WTC11 (cell line): ENCODE measurements around the gene RAB7A. TPM values are rescaled to one million over a fixed set of nuclear protein-coding genes. Genes with fewer than 3 reads are reported as not detected.
A peak's percentile ranks its signal among the peaks of the same experiment; 100 is the strongest.

Experiments used
- ATAC-seq: fragments of 200-7000 bp; cut with Tn5 transposase; 2 replicates; pipeline ENCODE4 v1.10.0; 2021; ENCODE audit warnings: mild to moderate bottlenecking, moderate library complexity
- CTCF ChIA-PET: fragments of 300-600 bp; sonication (Branson Sonifier 250); formaldehyde crosslinking; loops from one replicate; lab custom pipeline; 2021; ENCODE audit warnings: antibody characterized with exemption; lab: Charles Lee
- POLR2A ChIA-PET: fragments of 350-600 bp; sonication (Branson Sonifier 250); formaldehyde crosslinking; loops from one replicate; lab custom pipeline; 2021; ENCODE audit warnings: antibody characterized with exemption; lab: Charles Lee
- DNase-seq: peaks from one replicate; pipeline ENCODE4 v3.0.0; 2021; ENCODE audit warnings: low spot score
- H3K27ac Mint-ChIP-seq: 2 replicates; pipeline ENCODE4 v1.8.0; 2021; ENCODE audit warnings: mixed read lengths
- H3K27me3 Mint-ChIP-seq: 2 replicates; pipeline ENCODE4 v1.8.0; 2021; ENCODE audit warnings: low read depth, mild to moderate bottlenecking, moderate library complexity, mixed read lengths
- H3K36me3 Mint-ChIP-seq: 2 replicates; pipeline ENCODE4 v1.8.0; 2021; ENCODE audit warnings: mixed read lengths
- H3K4me1 Mint-ChIP-seq: 2 replicates; pipeline ENCODE4 v1.8.0; 2022; ENCODE audit warnings: mixed read lengths
- H3K4me3 Mint-ChIP-seq: 2 replicates; pipeline ENCODE4 v1.8.0; 2021; ENCODE audit warnings: mild to moderate bottlenecking, moderate library complexity, mixed read lengths
- H3K9me3 Mint-ChIP-seq: 2 replicates; pipeline ENCODE4 v1.8.0; 2021; ENCODE audit warnings: mixed read lengths
- E2F5 ChIP-seq: sonication (generic); formaldehyde crosslinking; IDR thresholded peaks from 2 replicates; pipeline ENCODE4 v1.8.1; 2022; ENCODE audit warnings: mild to moderate bottlenecking, moderate library complexity, missing genetic modification reagents
- EMX1 ChIP-seq: fragments of 250-450 bp; sonication (Bioruptor Pico); IDR thresholded peaks from 2 replicates; pipeline ENCODE4 v1.8.0; 2021; ENCODE audit warnings: mild to moderate bottlenecking
- FOXK1 ChIP-seq: sonication (generic); formaldehyde crosslinking; IDR thresholded peaks from 2 replicates; pipeline ENCODE4 v1.8.0; 2022; ENCODE audit warnings: mild to moderate bottlenecking, moderate library complexity, missing genetic modification reagents
- HMGA2 ChIP-seq: fragments of 250-450 bp; sonication (Bioruptor Pico); IDR thresholded peaks from 2 replicates; pipeline ENCODE4 v1.4.0; 2021; ENCODE audit warnings: mild to moderate bottlenecking, moderate library complexity
- JUN ChIP-seq: sonication (generic); formaldehyde crosslinking; IDR thresholded peaks from 2 replicates; pipeline ENCODE4 v1.8.0; 2023; ENCODE audit warnings: mild to moderate bottlenecking, missing genetic modification reagents
- NFE2L1 ChIP-seq: sonication (generic); formaldehyde crosslinking; IDR thresholded peaks from 2 replicates; pipeline ENCODE4 v1.8.1; 2023; ENCODE audit warnings: missing genetic modification reagents
- NFYB ChIP-seq: sonication (generic); formaldehyde crosslinking; conservative IDR thresholded peaks from 2 replicates; pipeline ENCODE4 v1.8.0; 2022; ENCODE audit warnings: low read depth, missing genetic modification reagents
- NR1H2 ChIP-seq: sonication (generic); formaldehyde crosslinking; IDR thresholded peaks from 2 replicates; pipeline ENCODE4 v1.9.0; 2021; ENCODE audit warnings: mild to moderate bottlenecking, moderate library complexity, missing genetic modification reagents
- NR3C1 ChIP-seq: sonication (generic); formaldehyde crosslinking; conservative IDR thresholded peaks from 2 replicates; pipeline ENCODE4 v1.8.1; 2023; ENCODE audit warnings: low read depth, mild to moderate bottlenecking, missing genetic modification reagents
- STAT6 ChIP-seq: sonication (generic); formaldehyde crosslinking; conservative IDR thresholded peaks from 2 replicates; pipeline ENCODE4 v1.8.1; 2023; ENCODE audit warnings: mild to moderate bottlenecking, low read depth, missing genetic modification reagents, moderate library complexity
- ZBTB43 ChIP-seq: sonication (generic); formaldehyde crosslinking; IDR thresholded peaks from 2 replicates; pipeline ENCODE4 v1.8.1; 2023; ENCODE audit warnings: mild to moderate bottlenecking, missing genetic modification reagents
- ZNF121 ChIP-seq: sonication (generic); formaldehyde crosslinking; IDR thresholded peaks from 2 replicates; pipeline ENCODE4 v1.8.0; 2023; ENCODE audit warnings: missing genetic modification reagents
- ZNF423 ChIP-seq: fragments of 250-450 bp; sonication (Bioruptor Pico); IDR thresholded peaks from 2 replicates; pipeline ENCODE4 v2.1.2; 2022; ENCODE audit warnings: mild to moderate bottlenecking, moderate library complexity
- ZNF671 ChIP-seq: fragments of 250-450 bp; sonication (Bioruptor Pico); IDR thresholded peaks from 2 replicates; pipeline ENCODE4 v1.8.0; 2021; ENCODE audit warnings: mild to moderate bottlenecking
- total RNA-seq: library from RNA; stranded (reverse); gene quantifications from 3 replicates; pipeline ENCODE4 v1.2.3, GENCODE V29; 2021
- TF ChIP-seq, protein P1 (sequence below): sonication (generic); formaldehyde crosslinking; IDR thresholded peaks from 2 replicates; pipeline ENCODE4 v1.8.1; 2023; ENCODE audit warnings: mild to moderate bottlenecking, moderate library complexity, missing genetic modification reagents
- TF ChIP-seq, protein P2 (sequence below): fragments of 250-450 bp; sonication (Bioruptor Pico); IDR thresholded peaks from 2 replicates; pipeline ENCODE4 v1.9.0; 2021; ENCODE audit warnings: moderate library complexity, mild to moderate bottlenecking, inconsistent platforms, borderline replicate concordance
- TF ChIP-seq, protein P3 (sequence below): sonication (generic); formaldehyde crosslinking; IDR thresholded peaks from 2 replicates; pipeline ENCODE4 v1.8.1; 2022; ENCODE audit warnings: low read depth, missing genetic modification reagents, borderline replicate concordance
- TF ChIP-seq, protein P4 (sequence below): sonication (generic); formaldehyde crosslinking; IDR thresholded peaks from 2 replicates; pipeline ENCODE4 v1.8.0; 2022; ENCODE audit warnings: mild to moderate bottlenecking, missing genetic modification reagents
- TF ChIP-seq, protein P5 (sequence below): sonication (generic); formaldehyde crosslinking; IDR thresholded peaks from 2 replicates; pipeline ENCODE4 v1.8.0; 2022; ENCODE audit warnings: missing genetic modification reagents

RAB7A gene
- total RNA-seq, 1 experiment from 2014 or later = 184 TPM

- TF ChIP-seq HMGA2 (no peak), ZNF671 (no peak), ZNF121 (CRISPR knock-in tag) (no peak), FOXK1 (CRISPR knock-in tag) (peak; percentile 70; the same call in 1 of the 2 replicates), NFE2L1 (CRISPR knock-in tag) (no peak), EMX1 (CRISPR knock-in tag) (no peak), NR3C1 (no peak), JUN (CRISPR knock-in tag) (0 out of 2 replicates have a peak, but pooled peaks have one; percentile 46), NR1H2 (CRISPR knock-in tag) (no peak), ZNF423 (CRISPR knock-in tag) (no peak), NFYB (CRISPR knock-in tag) (no peak)
- TF ChIP-seq, protein P1, sequence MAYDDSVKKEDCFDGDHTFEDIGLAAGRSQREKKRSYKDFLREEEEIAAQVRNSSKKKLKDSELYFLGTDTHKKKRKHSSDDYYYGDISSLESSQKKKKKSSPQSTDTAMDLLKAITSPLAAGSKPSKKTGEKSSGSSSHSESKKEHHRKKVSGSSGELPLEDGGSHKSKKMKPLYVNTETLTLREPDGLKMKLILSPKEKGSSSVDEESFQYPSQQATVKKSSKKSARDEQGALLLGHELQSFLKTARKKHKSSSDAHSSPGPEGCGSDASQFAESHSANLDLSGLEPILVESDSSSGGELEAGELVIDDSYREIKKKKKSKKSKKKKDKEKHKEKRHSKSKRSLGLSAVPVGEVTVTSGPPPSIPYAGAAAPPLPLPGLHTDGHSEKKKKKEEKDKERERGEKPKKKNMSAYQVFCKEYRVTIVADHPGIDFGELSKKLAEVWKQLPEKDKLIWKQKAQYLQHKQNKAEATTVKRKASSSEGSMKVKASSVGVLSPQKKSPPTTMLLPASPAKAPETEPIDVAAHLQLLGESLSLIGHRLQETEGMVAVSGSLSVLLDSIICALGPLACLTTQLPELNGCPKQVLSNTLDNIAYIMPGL (CRISPR knock-in tag) = no peak; the same call in 1 of the 2 replicates
- TF ChIP-seq, protein P2, sequence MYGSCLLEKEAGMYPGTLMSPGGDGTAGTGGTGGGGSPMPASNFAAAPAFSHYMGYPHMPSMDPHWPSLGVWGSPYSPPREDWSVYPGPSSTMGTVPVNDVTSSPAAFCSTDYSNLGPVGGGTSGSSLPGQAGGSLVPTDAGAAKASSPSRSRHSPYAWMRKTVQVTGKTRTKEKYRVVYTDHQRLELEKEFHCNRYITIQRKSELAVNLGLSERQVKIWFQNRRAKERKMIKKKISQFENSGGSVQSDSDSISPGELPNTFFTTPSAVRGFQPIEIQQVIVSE (CRISPR knock-in tag) = no peak
- TF ChIP-seq, protein P3, sequence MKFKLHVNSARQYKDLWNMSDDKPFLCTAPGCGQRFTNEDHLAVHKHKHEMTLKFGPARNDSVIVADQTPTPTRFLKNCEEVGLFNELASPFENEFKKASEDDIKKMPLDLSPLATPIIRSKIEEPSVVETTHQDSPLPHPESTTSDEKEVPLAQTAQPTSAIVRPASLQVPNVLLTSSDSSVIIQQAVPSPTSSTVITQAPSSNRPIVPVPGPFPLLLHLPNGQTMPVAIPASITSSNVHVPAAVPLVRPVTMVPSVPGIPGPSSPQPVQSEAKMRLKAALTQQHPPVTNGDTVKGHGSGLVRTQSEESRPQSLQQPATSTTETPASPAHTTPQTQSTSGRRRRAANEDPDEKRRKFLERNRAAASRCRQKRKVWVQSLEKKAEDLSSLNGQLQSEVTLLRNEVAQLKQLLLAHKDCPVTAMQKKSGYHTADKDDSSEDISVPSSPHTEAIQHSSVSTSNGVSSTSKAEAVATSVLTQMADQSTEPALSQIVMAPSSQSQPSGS (CRISPR knock-in tag) = no peak
- TF ChIP-seq, protein P4, sequence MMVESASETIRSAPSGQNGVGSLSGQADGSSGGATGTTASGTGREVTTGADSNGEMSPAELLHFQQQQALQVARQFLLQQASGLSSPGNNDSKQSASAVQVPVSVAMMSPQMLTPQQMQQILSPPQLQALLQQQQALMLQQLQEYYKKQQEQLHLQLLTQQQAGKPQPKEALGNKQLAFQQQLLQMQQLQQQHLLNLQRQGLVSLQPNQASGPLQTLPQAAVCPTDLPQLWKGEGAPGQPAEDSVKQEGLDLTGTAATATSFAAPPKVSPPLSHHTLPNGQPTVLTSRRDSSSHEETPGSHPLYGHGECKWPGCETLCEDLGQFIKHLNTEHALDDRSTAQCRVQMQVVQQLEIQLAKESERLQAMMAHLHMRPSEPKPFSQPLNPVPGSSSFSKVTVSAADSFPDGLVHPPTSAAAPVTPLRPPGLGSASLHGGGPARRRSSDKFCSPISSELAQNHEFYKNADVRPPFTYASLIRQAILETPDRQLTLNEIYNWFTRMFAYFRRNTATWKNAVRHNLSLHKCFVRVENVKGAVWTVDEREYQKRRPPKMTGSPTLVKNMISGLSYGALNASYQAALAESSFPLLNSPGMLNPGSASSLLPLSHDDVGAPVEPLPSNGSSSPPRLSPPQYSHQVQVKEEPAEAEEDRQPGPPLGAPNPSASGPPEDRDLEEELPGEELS (CRISPR knock-in tag) = no peak; the same call in 1 of the 2 replicates
- TF ChIP-seq, protein P5, sequence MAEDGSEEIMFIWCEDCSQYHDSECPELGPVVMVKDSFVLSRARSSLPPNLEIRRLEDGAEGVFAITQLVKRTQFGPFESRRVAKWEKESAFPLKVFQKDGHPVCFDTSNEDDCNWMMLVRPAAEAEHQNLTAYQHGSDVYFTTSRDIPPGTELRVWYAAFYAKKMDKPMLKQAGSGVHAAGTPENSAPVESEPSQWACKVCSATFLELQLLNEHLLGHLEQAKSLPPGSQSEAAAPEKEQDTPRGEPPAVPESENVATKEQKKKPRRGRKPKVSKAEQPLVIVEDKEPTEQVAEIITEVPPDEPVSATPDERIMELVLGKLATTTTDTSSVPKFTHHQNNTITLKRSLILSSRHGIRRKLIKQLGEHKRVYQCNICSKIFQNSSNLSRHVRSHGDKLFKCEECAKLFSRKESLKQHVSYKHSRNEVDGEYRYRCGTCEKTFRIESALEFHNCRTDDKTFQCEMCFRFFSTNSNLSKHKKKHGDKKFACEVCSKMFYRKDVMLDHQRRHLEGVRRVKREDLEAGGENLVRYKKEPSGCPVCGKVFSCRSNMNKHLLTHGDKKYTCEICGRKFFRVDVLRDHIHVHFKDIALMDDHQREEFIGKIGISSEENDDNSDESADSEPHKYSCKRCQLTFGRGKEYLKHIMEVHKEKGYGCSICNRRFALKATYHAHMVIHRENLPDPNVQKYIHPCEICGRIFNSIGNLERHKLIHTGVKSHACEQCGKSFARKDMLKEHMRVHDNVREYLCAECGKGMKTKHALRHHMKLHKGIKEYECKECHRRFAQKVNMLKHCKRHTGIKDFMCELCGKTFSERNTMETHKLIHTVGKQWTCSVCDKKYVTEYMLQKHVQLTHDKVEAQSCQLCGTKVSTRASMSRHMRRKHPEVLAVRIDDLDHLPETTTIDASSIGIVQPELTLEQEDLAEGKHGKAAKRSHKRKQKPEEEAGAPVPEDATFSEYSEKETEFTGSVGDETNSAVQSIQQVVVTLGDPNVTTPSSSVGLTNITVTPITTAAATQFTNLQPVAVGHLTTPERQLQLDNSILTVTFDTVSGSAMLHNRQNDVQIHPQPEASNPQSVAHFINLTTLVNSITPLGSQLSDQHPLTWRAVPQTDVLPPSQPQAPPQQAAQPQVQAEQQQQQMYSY (CRISPR knock-in tag) = no peak
- TF ChIP-seq, all 79 proteins: peak for 24
Observed at GRCh38 chr3:128726023-128727016, at the start of gene RAB7A (continued).

DNA sequence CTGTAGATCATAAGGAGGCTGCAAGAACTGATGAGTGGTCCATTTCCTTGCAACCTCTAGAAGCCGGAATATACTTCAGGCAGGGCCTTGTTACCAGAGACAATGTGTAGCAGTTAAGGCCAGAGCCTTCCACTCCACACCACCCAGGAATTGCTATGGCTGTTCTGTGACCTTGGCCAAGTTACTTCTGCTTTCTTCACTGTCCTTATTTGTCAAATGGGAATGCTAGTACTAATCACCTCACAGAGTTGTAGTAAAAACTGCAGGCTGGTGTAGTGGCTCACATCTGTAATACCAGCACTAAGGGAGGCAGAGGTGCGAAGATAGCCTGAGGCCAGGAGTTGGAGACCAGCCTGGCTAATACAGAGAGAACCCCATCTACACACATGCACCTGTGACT, 46.6 kb upstream of the RAB7A start:
- CTCF ChIA-PET = interaction anchor here (2.6 kb wide), 1 partner anchor 116 kb away, joined by 44 read pairs; no protein-coding TSS in a partner anchor
- Mint-ChIP-seq H3K27me3 (peaks cover 60% of the 10 kb centered on the region), H3K9me3 (no peaks in the 10 kb centered on the region), H3K4me1 (peaks cover 22% of the 10 kb centered on the region)
- no peak for ATAC-seq
- no peak for DNase-seq
- TF ChIP-seq ZNF423 (CRISPR knock-in tag) = no peak
- TF ChIP-seq E2F5 = no peak
- TF ChIP-seq ZNF121 (CRISPR knock-in tag) = no peak
- no peak for TF ChIP-seq ZBTB43 (CRISPR knock-in tag)
- TF ChIP-seq STAT6 (CRISPR knock-in tag) = no peak
- TF ChIP-seq, all 79 proteins: peak for 0
- no peak overlapping the region for H3K27ac Mint-ChIP-seq
- POLR2A ChIA-PET = no interaction called here
- no peaks in the 10 kb centered on the region for H3K36me3 Mint-ChIP-seq
- peak overlapping the region; percentile 84; the same call in 1 of the 2 replicates for H3K4me3 Mint-ChIP-seq
